Stimulated activated CD4-positive, alpha-beta T cell treated with anti-CD3 and anti-CD28 coated beads, Interleukin-1b, Interleukin-23, amount 100 ng/mL, for 1 hour (primary cell): ENCODE measurements around the gene TSPAN3.
A peak's percentile ranks its signal among the peaks of the same experiment; 100 is the strongest.

Source experiments
- DNase-seq, 2 donors: peaks; one replicate each; pipeline ENCODE4 v3.0.0-alpha.2; 2020; ENCODE audit warnings: low read depth in 2 of 2

Gene TSPAN3

GRCh38 chr15:77023576-77024272, 47.2 kb downstream of the TSPAN3 start:
- DNase-seq = no peak

- DNase-seq = no peak
These were observed 48.0 kb downstream of the TSPAN3 start for GRCh38 chr15:77022646-77023575.

GRCh38 chr15:77021803-77022381, 49.0 kb downstream of the TSPAN3 start:
- DNase-seq = no peak

GRCh38 chr15:77021088-77021481, 49.8 kb downstream of the TSPAN3 start:
- no peak for DNase-seq

- no peak for DNase-seq
These were observed 50.4 kb downstream of the TSPAN3 start for GRCh38 chr15:77020348-77021087.

- DNase-seq = no peak
These were observed 51.2 kb downstream of the TSPAN3 start for GRCh38 chr15:77019521-77020331.

GRCh38 chr15:77018796-77019505, 52.0 kb downstream of the TSPAN3 start:
- no peak for DNase-seq

- no peak for DNase-seq
These were observed 52.9 kb downstream of the TSPAN3 start for GRCh38 chr15:77017761-77018720.

- no peak for DNase-seq
These were observed 53.7 kb downstream of the TSPAN3 start for GRCh38 chr15:77017091-77017660.

- DNase-seq = no peak
These were observed 54.6 kb downstream of the TSPAN3 start for GRCh38 chr15:77016321-77016695.

GRCh38 chr15:77015646-77016320, 55.1 kb downstream of the TSPAN3 start:
- no peak for DNase-seq

- DNase-seq = no peak
These were observed 56.5 kb downstream of the TSPAN3 start for GRCh38 chr15:77014132-77015081.

- peak; percentile 55 to 82 for DNase-seq
These were observed 57.2 kb downstream of the TSPAN3 start for GRCh38 chr15:77013776-77014131.

- no peak for DNase-seq
These were observed 58.0 kb downstream of the TSPAN3 start for GRCh38 chr15:77012868-77013267.

GRCh38 chr15:77012117-77012712, 58.7 kb downstream of the TSPAN3 start:
- no peak for DNase-seq

- no peak for DNase-seq
These were observed 60.1 kb downstream of the TSPAN3 start for GRCh38 chr15:77010857-77011256.

GRCh38 chr15:77010312-77010686, 60.6 kb downstream of the TSPAN3 start:
- DNase-seq = no peak
